Umbilical cord (tissue), 2 donors: ENCODE results near the gene TRIM32. TPM values are rescaled to one million over a fixed set of nuclear protein-coding genes. Genes with fewer than 3 reads are reported as not detected.

Experiments used
- DNase-seq: peaks from one replicate; pipeline ENCODE4 v3.0.0-alpha.2; 2015; ENCODE audit warnings: low spot score
- total RNA-seq: library from RNA; depleted of rRNA; stranded (reverse); fragments of >200 nt; gene quantifications from one replicate; pipeline ENCODE4 v1.2.3, GENCODE V29; 2014; ENCODE audit warnings: low replicate concordance; ENCODE audit not compliant: insufficient read depth

The TRIM32 gene
- 17.3 TPM for total RNA-seq

- DNase-seq: peak; percentile 95
Measured at GRCh38 chr9:116687074-116687753, at the start of gene TRIM32. Gene TRIM32, plus strand, starts transcription at chr9:116687305. Its CDS starts 10,438 bp downstream, at chr9:116697743.

- DNase-seq: no peak
Measured at GRCh38 chr9:116639251-116639741, 47.8 kb upstream of the TRIM32 start.

GRCh38 chr9:116641292-116642059, 45.6 kb upstream of the TRIM32 start:
- no peak for DNase-seq

- no peak for DNase-seq
Measured at GRCh38 chr9:116643691-116644090, 43.4 kb upstream of the TRIM32 start.

GRCh38 chr9:116644091-116644688, 42.9 kb upstream of the TRIM32 start:
- no peak for DNase-seq

- DNase-seq: peak; percentile 40
Measured at GRCh38 chr9:116646661-116647514, 40.2 kb upstream of the TRIM32 start.

- no peak for DNase-seq
Measured at GRCh38 chr9:116647515-116647809, 39.6 kb upstream of the TRIM32 start.

- no peak for DNase-seq
Measured at GRCh38 chr9:116653348-116654058, 33.6 kb upstream of the TRIM32 start.

- no peak for DNase-seq
Measured at GRCh38 chr9:116654059-116654355, 33.1 kb upstream of the TRIM32 start.

GRCh38 chr9:116656501-116656971, 30.6 kb upstream of the TRIM32 start:
- DNase-seq: no peak

GRCh38 chr9:116656977-116657376, 30.1 kb upstream of the TRIM32 start:
- no peak for DNase-seq

GRCh38 chr9:116658265-116658664, 28.8 kb upstream of the TRIM32 start:
- DNase-seq: no peak

- DNase-seq: peak; percentile 93
Measured at GRCh38 chr9:116661037-116661954, 25.8 kb upstream of the TRIM32 start.

- DNase-seq: no peak
Measured at GRCh38 chr9:116662646-116663310, 24.3 kb upstream of the TRIM32 start.

- no peak for DNase-seq
Measured at GRCh38 chr9:116663581-116663980, 23.5 kb upstream of the TRIM32 start.

- no peak for DNase-seq
Measured at GRCh38 chr9:116668970-116669695, 18.0 kb upstream of the TRIM32 start.

GRCh38 chr9:116671605-116672004, 15.5 kb upstream of the TRIM32 start:
- DNase-seq: no peak

- DNase-seq: no peak
Measured at GRCh38 chr9:116673375-116673774, 13.7 kb upstream of the TRIM32 start.
